Endothelial cell of umbilical vein (primary cell): Measurements from ENCODE around the gene PAQR7. TPM values are rescaled to one million over a fixed set of nuclear protein-coding genes. Genes with fewer than 3 reads are reported as not detected.

Source experiments
- BruUV-seq: library from RNA; stranded (reverse); fragments of 400-500 nt; replicated peaks from 2 replicates; lab custom pipeline; 2021; lab: Mats Ljungman, UMichigan
- CTCF ChIA-PET: fragments of 300-600, 350-600 bp; sonication (Branson Sonifier 250); formaldehyde crosslinking; loops from one replicate; lab custom pipeline; 2021; ENCODE audit warnings: antibody characterized with exemption, inconsistent platforms; lab: Charles Lee
- POLR2A ChIA-PET: fragments of 300-600, 350-600 bp; sonication (Branson Sonifier 250); formaldehyde crosslinking; loops from one replicate; lab custom pipeline; 2021; ENCODE audit warnings: antibody characterized with exemption, inconsistent platforms; lab: Charles Lee
- DNase-seq: peaks from one replicate; pipeline ENCODE4 v3.0.0-alpha.2; 2011; ENCODE audit warnings: low read depth, low spot score
- FAIRE-seq: peaks from 2 replicates; lab custom pipeline; 2011; peaks lifted over from hg19 to GRCh38; lab: Jason Lieb, UNC
- H2AFZ ChIP-seq: 2 replicates; pipeline ENCODE4 v1.6.0; 2012; ENCODE audit warnings: low read depth, low read length, control low read depth, inconsistent platforms
- H3K27ac ChIP-seq: 2 replicates; pipeline ENCODE4 v1.5.1; 2011; ENCODE audit warnings: low read depth, mild to moderate bottlenecking, control low read depth, low read length, moderate library complexity; ENCODE audit not compliant: insufficient read depth
- H3K27me3 ChIP-seq, 2 experiments: 2 replicates each; pipeline versions ENCODE4 v1.6.0 to v1.6.1; 2011; ENCODE audit warnings: low read length in 2 of 2, mixed read lengths in 1 of 2; ENCODE audit not compliant: control insufficient read depth in 2 of 2, insufficient read depth in 2 of 2
- H3K36me3 ChIP-seq, 2 experiments: 2 replicates in 1 of 2; 3 replicates in 1 of 2; pipeline ENCODE4 v1.5.1; 2011; ENCODE audit warnings: low read length in 2 of 2, mild to moderate bottlenecking in 1 of 2, moderate library complexity in 1 of 2; ENCODE audit not compliant: control insufficient read depth in 2 of 2, insufficient read depth in 2 of 2; ENCODE audit errors: extremely low read depth in 1 of 2
- H3K4me1 ChIP-seq: 3 replicates; pipeline ENCODE4 v1.5.1; 2011; ENCODE audit warnings: mild to moderate bottlenecking, low read length; ENCODE audit not compliant: control insufficient read depth, insufficient read depth; ENCODE audit errors: extremely low read depth
- H3K4me2 ChIP-seq: 2 replicates; pipeline ENCODE4 v1.6.1; 2011; ENCODE audit warnings: low read length, control low read depth, mixed read lengths; ENCODE audit not compliant: insufficient read depth
- H3K4me3 ChIP-seq, 3 experiments: fragments of 200-600 bp in 1 of 3; sonication (generic), shearing (Covaris generic) in 1 of 3; replicated peaks in 1 of 3; 2 replicates each; pipeline ENCODE4 v1.5.1; 2011 to 2016; ENCODE audit warnings: control low read depth in 3 of 3, low read length in 3 of 3, mild to moderate bottlenecking in 2 of 3, inconsistent platforms in 1 of 3, low read depth in 1 of 3, moderate library complexity in 1 of 3; ENCODE audit not compliant: insufficient read depth in 1 of 3
- H3K79me2 ChIP-seq: 2 replicates; pipeline ENCODE4 v1.6.0; 2012; ENCODE audit warnings: low read length, inconsistent platforms; ENCODE audit not compliant: control insufficient read depth, insufficient read depth
- H3K9ac ChIP-seq: replicated peaks from 2 replicates; pipeline ENCODE3; 2011; ENCODE audit warnings: low read length, control low read depth; ENCODE audit not compliant: insufficient read depth; ENCODE audit errors: extremely low read depth
- H3K9me1 ChIP-seq: replicated peaks from 3 replicates; pipeline ENCODE4 v1.6.0; 2011; ENCODE audit warnings: mild to moderate bottlenecking, low read length; ENCODE audit not compliant: control insufficient read depth, insufficient read depth; ENCODE audit errors: extremely low read depth
- H3K9me3 ChIP-seq: replicated peaks from 2 replicates; pipeline ENCODE4 v1.5.1; 2012; ENCODE audit warnings: low read length, inconsistent platforms; ENCODE audit not compliant: control insufficient read depth, insufficient read depth
- H4K20me1 ChIP-seq: replicated peaks from 2 replicates; pipeline ENCODE3; 2011; ENCODE audit warnings: mild to moderate bottlenecking, low read length; ENCODE audit not compliant: control insufficient read depth, insufficient read depth; ENCODE audit errors: extremely low read depth
- CTCF ChIP-seq, 2 donors: IDR thresholded peaks; 1 replicate in 1 of 2; 2 replicates in 1 of 2; pipeline ENCODE4 v1.5.1; 2011; ENCODE audit warnings: low read length in 2 of 2, mild to moderate bottlenecking in 2 of 2, moderate library complexity in 2 of 2, control low read depth in 1 of 2, inconsistent platforms in 1 of 2, low read depth in 1 of 2; ENCODE audit not compliant: insufficient read depth in 1 of 2; ENCODE audit errors: extremely low read depth in 1 of 2
- EZH2 ChIP-seq: IDR thresholded peaks from 2 replicates; pipeline ENCODE4 v1.6.1; 2012; ENCODE audit warnings: borderline replicate concordance, low read depth, mild to moderate bottlenecking, moderate library complexity, low read length, inconsistent platforms; ENCODE audit not compliant: severe bottlenecking
- FOS ChIP-seq: IDR thresholded peaks from 2 replicates; pipeline ENCODE4 v1.6.1; 2011; ENCODE audit warnings: mild to moderate bottlenecking, low read length, moderate library complexity, borderline replicate concordance; ENCODE audit not compliant: insufficient read depth
- GATA2 ChIP-seq: IDR thresholded peaks from 2 replicates; pipeline ENCODE4 v1.7.0; 2011; ENCODE audit warnings: low read depth, mild to moderate bottlenecking, moderate library complexity, mixed read lengths, low read length; ENCODE audit not compliant: insufficient read length, insufficient read depth
- JUN ChIP-seq: IDR thresholded peaks from 2 replicates; pipeline ENCODE4 v1.6.1; 2011; ENCODE audit warnings: borderline replicate concordance, low read depth; ENCODE audit not compliant: insufficient read length, insufficient read depth
- MAX ChIP-seq: IDR thresholded peaks from 2 replicates; pipeline ENCODE4 v1.6.1; 2011; ENCODE audit not compliant: insufficient read depth, insufficient read length
- MYC ChIP-seq: IDR thresholded peaks from one replicate; pipeline ENCODE4 v1.6.1; 2011; ENCODE audit warnings: mild to moderate bottlenecking, low read depth, low read length
- POLR2A ChIP-seq: IDR thresholded peaks from 2 replicates; pipeline ENCODE4 v1.6.1; 2012; ENCODE audit warnings: low read depth, mild to moderate bottlenecking, control low read depth, low read length
- POLR2AphosphoS5 ChIP-seq: IDR thresholded peaks from 2 replicates; pipeline ENCODE4 v1.6.1; 2012; ENCODE audit warnings: low read depth, mild to moderate bottlenecking, control low read depth, low read length, moderate library complexity; ENCODE audit not compliant: insufficient read depth
- dilution Hi-C: fragments of 300-500 bp; cut with MboI; formaldehyde crosslinking; loops from one replicate; pipeline ENCODE4 v1.15.0; 2019; ENCODE audit warnings: low sequenced_read_pairs; ENCODE audit not compliant: extremely low pct_ligation_motif_present
- intact Hi-C: fragments of 100-400 bp; cut with micrococcal nuclease; formaldehyde crosslinking; loops from one replicate; pipeline ENCODE4 v1.10.0; 2022
- polyA plus RNA-seq, 4 experiments: library from polyadenylated mRNA; depleted of rRNA in 3 of 4; stranded (reverse) in 3 of 4; unstranded in 1 of 4; fragments of >200 nt; gene quantifications; 2 replicates each; pipeline versions ENCODE4 v1.2.1 to v1.2.3, GENCODE V29; 2011 to 2012; ENCODE audit warnings: missing spikeins in 1 of 4
- total RNA-seq: library from RNA; stranded (reverse); gene quantifications from 2 replicates; pipeline ENCODE4 v1.2.3, GENCODE V29; 2021

PAQR7 gene
- total and polyA plus RNA-seq, 2 donors (not counting 3 experiments of a cell fraction or from before 2014, with no cell fraction given): 8.4 to 10.8 TPM

DNA sequence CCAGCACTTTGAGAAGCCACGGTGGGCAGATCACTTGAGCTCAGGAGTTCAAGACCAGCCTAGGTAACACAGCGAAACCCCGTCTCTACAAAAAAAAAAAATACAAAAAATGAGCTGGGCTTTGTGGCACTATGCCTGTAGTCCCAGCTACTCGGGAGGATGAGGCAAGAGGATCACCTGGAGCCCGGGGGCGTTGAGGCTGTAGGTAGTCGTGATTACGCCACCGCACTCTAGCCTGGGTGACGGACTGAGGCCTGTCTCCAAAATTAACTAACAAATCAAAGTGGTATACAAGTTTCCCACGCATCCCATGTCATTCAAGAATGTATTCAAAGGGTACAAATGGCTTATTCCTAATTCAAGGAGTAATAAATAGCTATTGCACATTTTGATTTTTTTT lies 18.7 kb downstream of the PAQR7 start:
- no peaks in the 10 kb centered on the region for H3K36me3 ChIP-seq
- H3K9me1 ChIP-seq: no peaks in the 10 kb centered on the region
- no peaks in the 10 kb centered on the region for H3K9me3 ChIP-seq
- no peak overlapping the region for H3K9ac ChIP-seq
- H4K20me1 ChIP-seq: no peaks in the 10 kb centered on the region
- no peak overlapping the region for H3K4me3 ChIP-seq
- no peak for FAIRE-seq
- dilution Hi-C loops: no loop called here
- H3K27me3 ChIP-seq: no peaks in the 10 kb centered on the region
- no peak for TF ChIP-seq JUN
- TF ChIP-seq MYC: no peak
- TF ChIP-seq CTCF (IDR thresholded peaks at IDR 0.05; ENCODE audit: extremely low read depth in 1 of 2, insufficient read depth in 1 of 2, low read depth in 1 of 2, low read length in 2 of 2): no peak
- TF ChIP-seq POLR2AphosphoS5: no peak
- TF ChIP-seq MAX: no peak
- POLR2A ChIA-PET: no interaction called here
- no TSS peak for BruUV-seq
- CTCF ChIA-PET: interaction anchor here (0.9 to 1.3 kb wide), 2 partner anchors 9 to 141 kb away, joined by 3 to 4 read pairs; partner anchors contain the start of gene PAFAH2
- DNase-seq: no peak
- H2AFZ ChIP-seq: no peak overlapping the region
- H3K27ac ChIP-seq: no peak overlapping the region
- intact Hi-C loops: no loop called here
- H3K4me1 ChIP-seq: peaks cover 21% of the 10 kb centered on the region
- no peak overlapping the region for H3K4me2 ChIP-seq
- peaks cover 11% of the 10 kb centered on the region for H3K79me2 ChIP-seq

DNA sequence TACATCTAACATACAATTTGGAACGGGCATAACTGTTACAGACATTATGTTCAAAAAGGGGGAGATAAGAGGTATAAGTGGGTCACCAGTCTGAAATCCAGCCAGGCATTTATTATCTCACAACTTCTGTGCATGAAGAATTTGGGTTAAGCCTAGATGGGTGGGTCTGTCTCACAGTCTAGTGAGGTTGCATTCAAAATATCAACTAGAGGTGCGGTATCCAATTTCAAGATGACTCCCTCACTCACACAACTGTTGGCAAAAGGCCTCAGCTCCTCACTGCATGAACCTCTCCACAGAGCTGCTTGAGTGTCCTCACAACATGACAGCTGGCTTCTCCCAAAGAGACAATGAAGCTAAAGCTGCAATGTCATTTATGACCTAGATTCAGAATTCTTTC lies 21.0 kb downstream of the PAQR7 start:
- Histone ChIP-seq H3K4me3 (no peak overlapping the region), H4K20me1 (no peaks in the 10 kb centered on the region), H3K27ac (no peak overlapping the region), H3K4me2 (no peak overlapping the region), H3K27me3 (no peaks in the 10 kb centered on the region), H3K36me3 (no peaks in the 10 kb centered on the region), H3K9ac (no peak overlapping the region), H3K9me3 (no peaks in the 10 kb centered on the region), H3K4me1 (peaks cover 8% of the 10 kb centered on the region), H3K9me1 (no peaks in the 10 kb centered on the region), H3K79me2 (peaks cover 13% of the 10 kb centered on the region), H2AFZ (no peak overlapping the region)
- FAIRE-seq (no peak), DNase-seq (no peak)
- intact Hi-C loops: no loop called here
- dilution Hi-C loops: no loop called here
- ChIA-PET CTCF (interaction anchor here (0.6 to 0.7 kb wide), 3 partner anchors 12 to 379 kb away, joined by 3 to 4 read pairs (median 3); partner anchors contain the start of gene CEP85), POLR2A (no interaction called here)
- no peak for TF ChIP-seq JUN
- TF ChIP-seq EZH2: no peak
- TF ChIP-seq MYC: no peak
- no peak for TF ChIP-seq CTCF (IDR thresholded peaks at IDR 0.05; ENCODE audit: extremely low read depth in 1 of 2, insufficient read depth in 1 of 2, low read depth in 1 of 2, low read length in 2 of 2)
- no peak for TF ChIP-seq POLR2AphosphoS5
- no peak for TF ChIP-seq MAX
- TF ChIP-seq POLR2A: no peak
- no peak for TF ChIP-seq FOS
- TF ChIP-seq GATA2: no peak
- no TSS peak for BruUV-seq
